ENCODE measurements around the gene SEC14L1.

The SEC14L1 gene

DNA sequence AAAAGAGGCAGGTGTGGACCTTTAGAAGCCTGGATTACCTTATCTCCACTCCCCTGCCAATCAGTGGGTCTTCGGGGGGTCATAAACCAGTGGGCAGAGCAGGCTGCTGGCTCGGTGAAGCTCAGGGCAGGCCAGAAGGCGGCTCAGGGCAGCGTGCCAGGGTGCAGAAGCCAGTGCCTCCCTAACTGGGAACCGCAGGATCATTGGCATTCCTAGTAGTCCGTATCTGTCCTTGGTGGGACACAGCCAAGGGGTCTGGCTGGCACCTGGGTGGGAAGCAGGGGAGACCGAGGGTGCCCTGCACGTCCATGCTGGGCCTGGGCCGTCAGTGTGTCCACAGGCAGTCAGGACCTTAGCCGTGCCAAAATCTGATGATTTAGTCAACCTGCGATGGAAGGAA lies 76.8 kb downstream of the SEC14L1 start:
- no peak overlapping the region for H3K4me3 Mint-ChIP-seq
- H3K27me3 Mint-ChIP-seq (ENCODE audit: low read depth), result no peaks in the 10 kb centered on the region
- H3K9me3 Mint-ChIP-seq, result no peaks in the 10 kb centered on the region
- TF ChIP-seq, protein P1, sequence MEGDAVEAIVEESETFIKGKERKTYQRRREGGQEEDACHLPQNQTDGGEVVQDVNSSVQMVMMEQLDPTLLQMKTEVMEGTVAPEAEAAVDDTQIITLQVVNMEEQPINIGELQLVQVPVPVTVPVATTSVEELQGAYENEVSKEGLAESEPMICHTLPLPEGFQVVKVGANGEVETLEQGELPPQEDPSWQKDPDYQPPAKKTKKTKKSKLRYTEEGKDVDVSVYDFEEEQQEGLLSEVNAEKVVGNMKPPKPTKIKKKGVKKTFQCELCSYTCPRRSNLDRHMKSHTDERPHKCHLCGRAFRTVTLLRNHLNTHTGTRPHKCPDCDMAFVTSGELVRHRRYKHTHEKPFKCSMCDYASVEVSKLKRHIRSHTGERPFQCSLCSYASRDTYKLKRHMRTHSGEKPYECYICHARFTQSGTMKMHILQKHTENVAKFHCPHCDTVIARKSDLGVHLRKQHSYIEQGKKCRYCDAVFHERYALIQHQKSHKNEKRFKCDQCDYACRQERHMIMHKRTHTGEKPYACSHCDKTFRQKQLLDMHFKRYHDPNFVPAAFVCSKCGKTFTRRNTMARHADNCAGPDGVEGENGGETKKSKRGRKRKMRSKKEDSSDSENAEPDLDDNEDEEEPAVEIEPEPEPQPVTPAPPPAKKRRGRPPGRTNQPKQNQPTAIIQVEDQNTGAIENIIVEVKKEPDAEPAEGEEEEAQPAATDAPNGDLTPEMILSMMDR (IDR thresholded peaks at IDR 0.05; ENCODE audit: unreplicated experiment in 3 of 3), result no peak
- H3K27ac Mint-ChIP-seq, result no peak overlapping the region
- H3K4me1 Mint-ChIP-seq, result peaks cover 20% of the 10 kb centered on the region
- H3K36me3 Mint-ChIP-seq (ENCODE audit: low read depth), result peaks cover 50% of the 10 kb centered on the region

DNA sequence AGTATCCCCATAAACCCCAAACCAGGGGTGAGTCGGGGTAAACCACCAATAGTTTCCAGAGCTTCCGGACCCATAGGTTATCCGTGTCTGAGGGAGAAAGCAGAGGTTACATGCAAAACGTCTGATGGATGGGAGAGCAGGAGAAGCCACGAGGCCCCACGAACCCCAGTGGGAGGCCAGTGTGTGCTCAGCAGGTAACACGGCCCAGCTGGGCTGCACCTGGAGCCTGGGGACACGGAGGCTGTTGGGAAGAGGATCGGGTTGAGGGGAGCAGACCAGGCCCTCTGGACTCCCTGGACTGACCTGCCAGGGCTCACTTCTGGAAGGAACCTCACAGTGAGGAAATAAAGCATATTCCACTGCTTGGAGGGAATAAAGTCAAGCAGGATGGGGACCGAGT lies 78.1 kb downstream of the SEC14L1 start:
- no peak overlapping the region for H3K4me3 Mint-ChIP-seq
- no peaks in the 10 kb centered on the region for H3K27me3 Mint-ChIP-seq (ENCODE audit: low read depth)
- H3K9me3 Mint-ChIP-seq, result no peaks in the 10 kb centered on the region
- no peak overlapping the region for H3K27ac Mint-ChIP-seq
- H3K36me3 Mint-ChIP-seq (ENCODE audit: low read depth), result peaks cover 41% of the 10 kb centered on the region
- peaks cover 20% of the 10 kb centered on the region for H3K4me1 Mint-ChIP-seq
- TF ChIP-seq, protein P1 (IDR thresholded peaks at IDR 0.05; ENCODE audit: unreplicated experiment in 3 of 3), result no peak

DNA sequence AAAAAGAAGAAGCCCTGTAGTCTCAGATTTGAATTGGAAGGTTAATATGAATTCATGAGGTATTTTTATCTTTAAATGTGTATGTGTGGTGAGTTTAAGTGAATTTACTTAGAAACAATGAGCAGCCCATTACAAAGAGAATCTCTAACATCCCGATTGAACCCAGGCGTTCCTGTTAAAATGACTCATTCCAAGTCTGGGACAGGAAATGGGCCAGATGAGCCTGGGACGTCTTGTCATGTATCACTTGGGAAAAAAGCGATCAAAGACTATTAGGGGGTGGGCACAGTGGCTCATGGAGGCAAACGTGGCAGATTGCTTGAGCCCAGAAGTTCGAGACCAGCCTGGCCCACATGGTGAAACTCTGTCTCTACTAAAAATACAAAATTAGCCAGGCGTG lies 81.6 kb downstream of the SEC14L1 start:
- Mint-ChIP-seq H3K4me3 (no peak overlapping the region), H3K4me1 (peaks cover 6% of the 10 kb centered on the region), H3K27ac (no peak overlapping the region), H3K9me3 (no peaks in the 10 kb centered on the region), H3K36me3 (ENCODE audit: low read depth) (peaks cover 19% of the 10 kb centered on the region), H3K27me3 (ENCODE audit: low read depth) (no peaks in the 10 kb centered on the region)
- TF ChIP-seq, protein P1 (IDR thresholded peaks at IDR 0.05; ENCODE audit: unreplicated experiment in 3 of 3), result no peak

- peaks cover 8% of the 10 kb centered on the region for H3K36me3 Mint-ChIP-seq (ENCODE audit: low read depth)
- H3K27ac Mint-ChIP-seq, result no peak overlapping the region
- no peaks in the 10 kb centered on the region for H3K27me3 Mint-ChIP-seq (ENCODE audit: low read depth)
- peaks cover 12% of the 10 kb centered on the region for H3K4me1 Mint-ChIP-seq
- no peaks in the 10 kb centered on the region for H3K9me3 Mint-ChIP-seq
- TF ChIP-seq, protein P1 (IDR thresholded peaks at IDR 0.05; ENCODE audit: unreplicated experiment in 3 of 3), result no peak
- H3K4me3 Mint-ChIP-seq, result no peak overlapping the region
These were observed 83.1 kb downstream of the SEC14L1 start for GRCh38 chr17:77223642-77224420.

GRCh38 chr17:77225265-77225664 lies 84.5 kb downstream of the SEC14L1 start:
- no peak overlapping the region for H3K4me3 Mint-ChIP-seq
- no peaks in the 10 kb centered on the region for H3K27me3 Mint-ChIP-seq (ENCODE audit: low read depth)
- TF ChIP-seq, protein P1 (IDR thresholded peaks at IDR 0.05; ENCODE audit: unreplicated experiment in 3 of 3), result no peak

More at GRCh38 chr17:77225265-77225664, 84.5 kb downstream of the SEC14L1 start:
- Mint-ChIP-seq H3K4me1 (peaks cover 10% of the 10 kb centered on the region), H3K27ac (no peak overlapping the region), H3K36me3 (ENCODE audit: low read depth) (peaks cover 3% of the 10 kb centered on the region), H3K9me3 (no peaks in the 10 kb centered on the region)

All from nephron (organoid).